Aorta (tissue), 5 donors: ENCODE results near the gene TRMO. TPM values are rescaled to one million over a fixed set of nuclear protein-coding genes. Genes with fewer than 3 reads are reported as not detected.

Source experiments
- ATAC-seq: fragments of 200-7000 bp; cut with Tn5 transposase; one replicate; pipeline ENCODE4 v1.9.1; 2022; ENCODE audit warnings: moderate library complexity; ENCODE audit not compliant: low FRiP score
- DNase-seq, 2 donors: peaks; one replicate each; pipeline ENCODE4 v3.0.0-alpha.2; 2020
- H3K27ac ChIP-seq, 2 donors: one replicate each; pipeline ENCODE4 v1.5.1; 2013; ENCODE audit warnings: low read length in 2 of 2, mild to moderate bottlenecking in 2 of 2, moderate library complexity in 2 of 2, control low read depth in 1 of 2, inconsistent platforms in 1 of 2, low read depth in 1 of 2
- H3K27me3 ChIP-seq, 2 donors: one replicate each; pipeline ENCODE4 v1.6.1; 2013; ENCODE audit warnings: control low read depth in 1 of 2, low read length in 1 of 2, mild to moderate bottlenecking in 1 of 2, moderate library complexity in 1 of 2; ENCODE audit not compliant: insufficient read depth in 2 of 2, control insufficient read depth in 1 of 2
- H3K36me3 ChIP-seq, 2 donors: one replicate each; pipeline ENCODE4 v1.6.1; 2013; ENCODE audit warnings: control low read depth in 1 of 2, low read length in 1 of 2, mild to moderate bottlenecking in 1 of 2; ENCODE audit not compliant: insufficient read depth in 2 of 2, control insufficient read depth in 1 of 2
- H3K4me1 ChIP-seq, 2 donors: one replicate each; pipeline ENCODE4 v1.6.1; 2013; ENCODE audit warnings: low read length in 2 of 2, control low read depth in 1 of 2, mild to moderate bottlenecking in 1 of 2, moderate library complexity in 1 of 2; ENCODE audit not compliant: insufficient read depth in 2 of 2, control insufficient read depth in 1 of 2
- H3K4me3 ChIP-seq, 2 donors: one replicate each; pipeline ENCODE4 v1.5.1; 2013; ENCODE audit warnings: low read length in 2 of 2, control low read depth in 1 of 2, mild to moderate bottlenecking in 1 of 2
- H3K9me3 ChIP-seq: one replicate; pipeline ENCODE4 v1.6.1; 2013; ENCODE audit warnings: mild to moderate bottlenecking, low read length; ENCODE audit not compliant: control insufficient read depth
- WGBS, 2 donors: extraction: QIAGEN DNeasy Blood & Tissue Kit; methylation state at CpG; one replicate each; pipeline ENCODE4 v1.1.7; 2013; 5-methylcytosine and 5-hydroxymethylcytosine counted together
- intact Hi-C, 2 donors: fragments of 100-400 bp; cut with DNase I; formaldehyde crosslinking; loops; one replicate each; pipeline versions ENCODE4 v1.14.2 to v1.15.0; 2022
- polyA plus RNA-seq, 2 donors: library from polyadenylated mRNA; stranded (reverse); fragments of 200-250 nt; gene quantifications; one replicate each; pipeline ENCODE4 v1.2.3, GENCODE V29; 2013
- total RNA-seq, 2 donors: library from RNA; stranded (reverse); fragmentation: NEBNext Ultra II Directional; extraction: Animal tissue kit (Norgen Biotek cat#: 25700); gene quantifications; one replicate each; pipeline ENCODE4 v1.2.1, GENCODE V29; 2021
- donor health status: healthy with polysubstance abuse.
- donor health status: Bipolar disorder and iron deficiency.
- donor health status: DM: no; HTN: no; CAD: no.
- donor health status: DM: no; HTN: no; CAD: no.
- donor health status: DM: yes; HTN: yes; CAD: no.

TRMO gene
- total and polyA plus RNA-seq, 4 donors, result 5.5 to 10.7 (median 8.6) TPM

GRCh38 chr9:97880336-97880735 is 42.0 kb downstream of the TRMO start:
- Histone ChIP-seq H3K27me3 (no peaks in the 10 kb centered on the region), H3K9me3 (no peaks in the 10 kb centered on the region), H3K4me3 (no peak overlapping the region), H3K4me1 (no peaks in the 10 kb centered on the region), H3K27ac (no peak overlapping the region), H3K36me3 (no peaks in the 10 kb centered on the region)
- DNase-seq (no peak), ATAC-seq (no peak)
- intact Hi-C loops, result no loop called here
- WGBS, 2 donors, result 61 to 73% methylated on average over 4 of the region's 4 CpGs

- intact Hi-C loops, result no loop called here
- no peak for ATAC-seq
- Histone ChIP-seq H3K27ac (no peak overlapping the region), H3K9me3 (peaks cover 2% of the 10 kb centered on the region), H3K4me1 (no peaks in the 10 kb centered on the region), H3K4me3 (no peak overlapping the region), H3K27me3 (no peaks in the 10 kb centered on the region), H3K36me3 (no peaks in the 10 kb centered on the region)
- no peak for DNase-seq
- WGBS, 2 donors, result 92 to 95% methylated on average over 3 of the region's 3 CpGs
These were observed 46.2 kb downstream of the TRMO start for GRCh38 chr9:97876061-97876460.

- no peaks in the 10 kb centered on the region for H3K4me1 ChIP-seq
- H3K4me3 ChIP-seq, result no peak overlapping the region
- intact Hi-C loops, result no loop called here
- ATAC-seq (no peak), DNase-seq (no peak)
- no peaks in the 10 kb centered on the region for H3K36me3 ChIP-seq
- 84 to 88% methylated on average over 5 of the region's 5 CpGs for WGBS, 2 donors
- H3K9me3 ChIP-seq, result peaks cover 2% of the 10 kb centered on the region
- peaks cover 0 to under 1% of the 10 kb centered on the region in 2 donors for H3K27me3 ChIP-seq
- no peak overlapping the region for H3K27ac ChIP-seq
These were observed 47.2 kb downstream of the TRMO start for GRCh38 chr9:97875111-97875510.

- ATAC-seq (no peak), DNase-seq (no peak)
- intact Hi-C loops, result no loop called here
- no peak overlapping the region for H3K27ac ChIP-seq
- WGBS, 2 donors, result 76 to 77% methylated on average over 6 of the region's 6 CpGs
- peaks cover 0 to 2% of the 10 kb centered on the region in 2 donors for H3K27me3 ChIP-seq
- H3K4me1 ChIP-seq, result no peaks in the 10 kb centered on the region
- H3K4me3 ChIP-seq, result no peak overlapping the region
- no peaks in the 10 kb centered on the region for H3K36me3 ChIP-seq
- H3K9me3 ChIP-seq, result peaks cover 3% of the 10 kb centered on the region
These were observed 47.7 kb downstream of the TRMO start for GRCh38 chr9:97874624-97875023.

- intact Hi-C loops, result no loop called here
- H3K27ac ChIP-seq, result no peak overlapping the region
- H3K36me3 ChIP-seq, result no peaks in the 10 kb centered on the region
- H3K4me3 ChIP-seq, result no peak overlapping the region
- peaks cover 6% of the 10 kb centered on the region for H3K9me3 ChIP-seq
- peaks cover 0 to 2% of the 10 kb centered on the region in 2 donors for H3K27me3 ChIP-seq
- WGBS, 2 donors, result 58 to 70% methylated on average over 6 of the region's 6 CpGs
- DNase-seq, result no peak
- ATAC-seq, result no peak
- H3K4me1 ChIP-seq, result no peaks in the 10 kb centered on the region
These were observed 48.4 kb downstream of the TRMO start for GRCh38 chr9:97873882-97874281.

- Histone ChIP-seq H3K27ac (no peak overlapping the region), H3K4me1 (no peaks in the 10 kb centered on the region), H3K27me3 (peaks cover 0 to 2% of the 10 kb centered on the region in 2 donors), H3K9me3 (peaks cover 6% of the 10 kb centered on the region), H3K36me3 (no peaks in the 10 kb centered on the region), H3K4me3 (no peak overlapping the region)
- DNase-seq (no peak), ATAC-seq (no peak)
- intact Hi-C loops, result no loop called here
- WGBS, 2 donors, result 79 to 87% methylated on average over 3 of the region's 3 CpGs
These were observed 48.9 kb downstream of the TRMO start for GRCh38 chr9:97873425-97873824.

GRCh38 chr9:97868859-97869258 is 53.4 kb downstream of the TRMO start:
- 71 to 75% methylated on average over 3 of the region's 3 CpGs for WGBS, 2 donors
- no peak for DNase-seq
- Histone ChIP-seq H3K4me1 (no peaks in the 10 kb centered on the region), H3K27me3 (peaks cover 0 to 2% of the 10 kb centered on the region in 2 donors), H3K27ac (no peak overlapping the region), H3K9me3 (peaks cover 8% of the 10 kb centered on the region), H3K4me3 (no peak overlapping the region), H3K36me3 (no peaks in the 10 kb centered on the region)
- ATAC-seq, result no peak
- intact Hi-C loops, result no loop called here

- intact Hi-C loops, result no loop called here
- Histone ChIP-seq H3K9me3 (peaks cover 8% of the 10 kb centered on the region), H3K27ac (no peak overlapping the region)
These were observed 55.5 kb downstream of the TRMO start for GRCh38 chr9:97866848-97867247.

GRCh38 chr9:97866300-97866699 is 56.0 kb downstream of the TRMO start:
- H3K4me1 ChIP-seq, result no peaks in the 10 kb centered on the region
- no peak for DNase-seq
- H3K27me3 ChIP-seq, result peaks cover 0 to 2% of the 10 kb centered on the region in 2 donors
- H3K9me3 ChIP-seq, result peaks cover 8% of the 10 kb centered on the region
- no peak overlapping the region for H3K4me3 ChIP-seq
- WGBS, 2 donors, result 92 to 94% methylated on average over 1 of the region's 1 CpG
- ATAC-seq, result no peak
- no peak overlapping the region for H3K27ac ChIP-seq
- intact Hi-C loops, result no loop called here
- no peaks in the 10 kb centered on the region for H3K36me3 ChIP-seq

More at GRCh38 chr9:97866848-97867247, 55.5 kb downstream of the TRMO start:
- H3K4me3 ChIP-seq, result no peak overlapping the region
- no peak for DNase-seq
- ATAC-seq, result no peak
- no peaks in the 10 kb centered on the region for H3K36me3 ChIP-seq
- H3K4me1 ChIP-seq, result no peaks in the 10 kb centered on the region
- peaks cover 0 to 2% of the 10 kb centered on the region in 2 donors for H3K27me3 ChIP-seq
